Upper lobe of right lung (tissue), 1 donor: Measurements from ENCODE around the gene NDUFAF2. TPM values are rescaled to one million over a fixed set of nuclear protein-coding genes. Genes with fewer than 3 reads are reported as not detected.
"Not testable (repeated sequence)": the region's sequence is repeated elsewhere in the genome, so short reads cannot be mapped to it uniquely, and the experiment has no call there.

Experiments used
- ATAC-seq: fragments of 200-7000 bp; cut with Tn5 transposase; one replicate; pipeline ENCODE4 v1.9.1; 2020; ENCODE audit warnings: mild to moderate bottlenecking, moderate library complexity
- DNase-seq: peaks from one replicate; pipeline ENCODE4 v3.0.0-alpha.2; 2020
- H3K27ac ChIP-seq: fragments of 200-600 bp; one replicate; pipeline ENCODE4 v1.8.0; 2022
- H3K27me3 ChIP-seq: fragments of 200-600 bp; one replicate; pipeline ENCODE4 v1.8.0; 2022; ENCODE audit warnings: mild to moderate bottlenecking
- H3K36me3 ChIP-seq: fragments of 200-600 bp; one replicate; pipeline ENCODE4 v1.8.0; 2022
- H3K4me1 ChIP-seq: fragments of 200-600 bp; one replicate; pipeline ENCODE4 v1.8.0; 2022
- H3K4me3 ChIP-seq: fragments of 200-600 bp; one replicate; pipeline ENCODE4 v1.8.0; 2022; ENCODE audit warnings: mild to moderate bottlenecking
- H3K9me3 ChIP-seq: fragments of 200-600 bp; one replicate; pipeline ENCODE4 v1.8.0; 2022
- CTCF ChIP-seq: fragments of 200-600 bp; IDR thresholded peaks from one replicate; pipeline ENCODE4 v1.8.0; 2022; ENCODE audit warnings: antibody characterized with exemption
- intact Hi-C: fragments of 100-400 bp; cut with DNase I; formaldehyde crosslinking; loops from one replicate; pipeline ENCODE4 v1.11.0; 2022
- total RNA-seq: library from RNA; stranded (reverse); fragmentation: NEBNext Ultra II Directional; extraction: Animal tissue kit (Norgen Biotek cat#: 25700); gene quantifications from one replicate; pipeline ENCODE4 v1.2.1, GENCODE V29; 2021
- donor health status: DM: no; HTN: yes; CAD: no; lungs with severe emphysema.

Gene NDUFAF2
- total RNA-seq, 1 donor from 2014 or later: 17.9 TPM

GRCh38 chr5:61182449-61182848 is 237.4 kb downstream of the NDUFAF2 start:
- Histone ChIP-seq H3K4me3 (no peak overlapping the region), H3K27me3 (no peaks in the 10 kb centered on the region), H3K36me3 (no peaks in the 10 kb centered on the region), H3K27ac (no peak overlapping the region), H3K9me3 (no peaks in the 10 kb centered on the region), H3K4me1 (no peaks in the 10 kb centered on the region)
- DNase-seq (no peak), ATAC-seq (peak; percentile 33)
- intact Hi-C loops: no loop called here
- no peak for TF ChIP-seq CTCF

GRCh38 chr5:61183538-61183937 is 238.5 kb downstream of the NDUFAF2 start:
- Histone ChIP-seq H3K9me3 (no peaks in the 10 kb centered on the region), H3K4me1 (no peaks in the 10 kb centered on the region), H3K27me3 (no peaks in the 10 kb centered on the region), H3K4me3 (no peak overlapping the region), H3K36me3 (no peaks in the 10 kb centered on the region), H3K27ac (no peak overlapping the region)
- intact Hi-C loops: no loop called here
- no peak for TF ChIP-seq CTCF
- ATAC-seq (no peak), DNase-seq (no peak)

- TF ChIP-seq CTCF: no peak
- no peaks in the 10 kb centered on the region for H3K9me3 ChIP-seq
- no peaks in the 10 kb centered on the region for H3K4me1 ChIP-seq
- DNase-seq (no peak), ATAC-seq (peak; percentile 38)
- H3K27ac ChIP-seq: no peak overlapping the region
- no peak overlapping the region for H3K4me3 ChIP-seq
- no peaks in the 10 kb centered on the region for H3K36me3 ChIP-seq
- intact Hi-C loops: no loop called here
- H3K27me3 ChIP-seq: no peaks in the 10 kb centered on the region
Measured at GRCh38 chr5:61184708-61185107, 239.7 kb downstream of the NDUFAF2 start.

- Histone ChIP-seq H3K27ac (no peak overlapping the region), H3K4me1 (no peaks in the 10 kb centered on the region), H3K4me3 (no peak overlapping the region), H3K36me3 (no peaks in the 10 kb centered on the region), H3K9me3 (no peaks in the 10 kb centered on the region), H3K27me3 (no peaks in the 10 kb centered on the region)
- DNase-seq (no peak), ATAC-seq (no peak)
- TF ChIP-seq CTCF: no peak
- intact Hi-C loops: no loop called here
Measured at GRCh38 chr5:61186634-61187033, 241.6 kb downstream of the NDUFAF2 start.

- H3K4me1 ChIP-seq, H3K27me3 ChIP-seq, H3K4me3 ChIP-seq, H3K9me3 ChIP-seq, intact Hi-C loops, H3K36me3 ChIP-seq, ATAC-seq, H3K27ac ChIP-seq, DNase-seq: not testable (repeated sequence)
Measured at GRCh38 chr5:61187352-61187751, 242.3 kb downstream of the NDUFAF2 start.

- H3K36me3 ChIP-seq, H3K9me3 ChIP-seq, H3K27me3 ChIP-seq, H3K27ac ChIP-seq, ATAC-seq, H3K4me1 ChIP-seq, H3K4me3 ChIP-seq, DNase-seq, intact Hi-C loops: not testable (repeated sequence)
Measured at GRCh38 chr5:61187826-61188225, 242.8 kb downstream of the NDUFAF2 start.

- TF ChIP-seq CTCF: no peak
- Histone ChIP-seq H3K4me1 (no peaks in the 10 kb centered on the region), H3K4me3 (no peak overlapping the region), H3K9me3 (no peaks in the 10 kb centered on the region), H3K36me3 (no peaks in the 10 kb centered on the region), H3K27ac (no peak overlapping the region), H3K27me3 (no peaks in the 10 kb centered on the region)
- DNase-seq (no peak), ATAC-seq (no peak)
- intact Hi-C loops: no loop called here
Measured at GRCh38 chr5:61198606-61199005, 253.6 kb downstream of the NDUFAF2 start.
